H1 (cell line): ENCODE data around the gene CREB3. TPM values are rescaled to one million over a fixed set of nuclear protein-coding genes. Genes with fewer than 3 reads are reported as not detected.
A peak's percentile ranks its signal among the peaks of the same experiment; 100 is the strongest.

Experiments
- CTCF ChIA-PET: fragments of 300-600 bp; sonication (Branson Sonifier 250); formaldehyde crosslinking; loops from one replicate; lab custom pipeline; 2021; ENCODE audit not compliant: partially characterized antibody; lab: Charles Lee
- POLR2A ChIA-PET: fragments of 300-600 bp; sonication (Branson Sonifier 250); formaldehyde crosslinking; loops from one replicate; lab custom pipeline; 2021; ENCODE audit warnings: inconsistent platforms; ENCODE audit not compliant: partially characterized antibody; lab: Charles Lee
- DNase-seq, 2 experiments: peaks; one replicate each; pipeline versions ENCODE4 v3.0.0 to v3.0.0-alpha.2; 2010 to 2022; ENCODE audit warnings: low spot score in 2 of 2, low read depth in 1 of 2, mixed read lengths in 1 of 2
- FAIRE-seq: peaks from 2 replicates; lab custom pipeline; 2011; peaks lifted over from hg19 to GRCh38; lab: Jason Lieb, UNC
- H2AFZ ChIP-seq: 2 replicates; pipeline ENCODE4 v1.8.1; 2012; ENCODE audit warnings: low read length, inconsistent platforms
- H2AK5ac ChIP-seq: 2 replicates; pipeline ENCODE4 v1.6.1; 2013; ENCODE audit warnings: low read depth, low read length
- H2BK120ac ChIP-seq: replicated peaks from 2 replicates; pipeline ENCODE3; 2013; ENCODE audit warnings: low read depth, low read length, inconsistent platforms
- H2BK12ac ChIP-seq: 2 replicates; pipeline ENCODE4 v1.6.1; 2013; ENCODE audit warnings: low read depth, low read length
- H2BK15ac ChIP-seq: 2 replicates; pipeline ENCODE4 v1.6.1; 2013; ENCODE audit warnings: low read length
- H2BK20ac ChIP-seq: 2 replicates; pipeline ENCODE4 v1.6.1; 2013; ENCODE audit warnings: low read length
- H2BK5ac ChIP-seq: 2 replicates; pipeline ENCODE4 v1.6.1; 2013; ENCODE audit warnings: low read depth, low read length
- H3K14ac ChIP-seq: 2 replicates; pipeline ENCODE4 v1.6.1; 2013; ENCODE audit warnings: inconsistent platforms; ENCODE audit not compliant: insufficient read length
- H3K18ac ChIP-seq: 2 replicates; pipeline ENCODE4 v1.6.1; 2013; ENCODE audit warnings: low read length; ENCODE audit errors: extremely low read depth
- H3K23ac ChIP-seq: 2 replicates; pipeline ENCODE4 v1.6.1; 2013; ENCODE audit warnings: inconsistent platforms; ENCODE audit not compliant: insufficient read length
- H3K23me2 ChIP-seq: 2 replicates; pipeline ENCODE4 v1.6.1; 2013; ENCODE audit warnings: low read depth, low read length
- H3K27ac ChIP-seq: 2 replicates; pipeline ENCODE4 v1.6.1; 2011; ENCODE audit warnings: low read depth, low read length, inconsistent platforms
- H3K27me3 ChIP-seq, 4 experiments: replicated peaks in 1 of 4; 1 replicate in 1 of 4; 2 replicates in 3 of 4; pipeline versions ENCODE4 v1.6.1 to v1.8.1; 2011 to 2013; ENCODE audit warnings: low read length in 3 of 4, mild to moderate bottlenecking in 3 of 4, inconsistent platforms in 2 of 4, mixed read lengths in 2 of 4, moderate library complexity in 1 of 4; ENCODE audit not compliant: control insufficient read depth in 3 of 4, insufficient read depth in 3 of 4; ENCODE audit errors: extremely low read depth in 1 of 4
- H3K36me3 ChIP-seq, 4 experiments: 2 replicates each; pipeline versions ENCODE4 v1.6.1 to v1.8.1; 2011 to 2013; ENCODE audit warnings: mild to moderate bottlenecking in 4 of 4, low read length in 3 of 4, moderate library complexity in 2 of 4, control low read depth in 1 of 4, inconsistent platforms in 1 of 4; ENCODE audit not compliant: insufficient read depth in 4 of 4, control insufficient read depth in 2 of 4
- H3K4ac ChIP-seq: replicated peaks from 2 replicates; pipeline ENCODE3; 2013; ENCODE audit warnings: low read length, low read depth, mixed read lengths, inconsistent platforms; ENCODE audit not compliant: insufficient read length
- H3K4me1 ChIP-seq, 4 experiments: replicated peaks in 1 of 4; 1 replicate in 1 of 4; 2 replicates in 3 of 4; pipeline versions ENCODE4 v1.6.1 to v1.8.1; 2011 to 2013; ENCODE audit warnings: low read length in 3 of 4, inconsistent platforms in 2 of 4, mixed read lengths in 1 of 4; ENCODE audit not compliant: insufficient read depth in 4 of 4, control insufficient read depth in 3 of 4
- H3K4me2 ChIP-seq, 2 experiments: 2 replicates each; pipeline versions ENCODE4 v1.6.1 to v1.8.1; 2011 to 2013; ENCODE audit warnings: low read depth in 2 of 2, low read length in 2 of 2, control low read depth in 1 of 2, inconsistent platforms in 1 of 2, mild to moderate bottlenecking in 1 of 2; ENCODE audit not compliant: insufficient read depth in 1 of 2
- H3K4me3 ChIP-seq, 4 experiments: fragments of 200-600, 300-600 bp in 1 of 4; sonication (generic), shearing (Covaris generic), sonication (Bioruptor Twin) in 1 of 4; 2 replicates each; pipeline versions ENCODE4 v1.5.1 to v1.8.1; 2011 to 2016; ENCODE audit warnings: low read length in 4 of 4, low read depth in 3 of 4, control low read depth in 2 of 4, inconsistent platforms in 2 of 4, mild to moderate bottlenecking in 2 of 4, mixed read lengths in 1 of 4, moderate library complexity in 1 of 4; ENCODE audit not compliant: insufficient read depth in 2 of 4; ENCODE audit errors: extremely low read depth in 1 of 4
- H3K56ac ChIP-seq: replicated peaks from 2 replicates; pipeline ENCODE3; 2013; ENCODE audit warnings: low read depth, mild to moderate bottlenecking, mixed read lengths, low read length, inconsistent platforms; ENCODE audit not compliant: insufficient read length
- H3K79me1 ChIP-seq: 2 replicates; pipeline ENCODE4 v1.6.1; 2013; ENCODE audit warnings: low read depth, low read length, control low read depth
- H3K79me2 ChIP-seq, 2 experiments: 2 replicates each; pipeline versions ENCODE4 v1.6.1 to v1.8.1; 2012 to 2013; ENCODE audit warnings: low read length in 2 of 2, mild to moderate bottlenecking in 2 of 2, inconsistent platforms in 1 of 2; ENCODE audit not compliant: insufficient read depth in 2 of 2, control insufficient read depth in 1 of 2
- H3K9ac ChIP-seq, 4 experiments: replicated peaks in 1 of 4; 1 replicate in 1 of 4; 2 replicates in 3 of 4; pipeline versions ENCODE4 v1.6.1 to v1.8.1; 2011 to 2013; ENCODE audit warnings: low read depth in 3 of 4, low read length in 3 of 4, control low read depth in 2 of 4, mild to moderate bottlenecking in 2 of 4, moderate library complexity in 2 of 4, inconsistent platforms in 1 of 4; ENCODE audit errors: extremely low read depth in 1 of 4
- H3K9me3 ChIP-seq, 2 experiments: 2 replicates each; pipeline versions ENCODE4 v1.6.1 to v1.8.1; 2012 to 2013; ENCODE audit warnings: mild to moderate bottlenecking in 2 of 2, moderate library complexity in 2 of 2, control low read depth in 1 of 2, inconsistent platforms in 1 of 2, low read depth in 1 of 2, low read length in 1 of 2, mixed read lengths in 1 of 2; ENCODE audit not compliant: insufficient read depth in 2 of 2
- H4K20me1 ChIP-seq, 2 experiments: replicated peaks in 1 of 2; 2 replicates each; pipeline versions ENCODE3 to v1.8.1; 2011 to 2013; ENCODE audit warnings: inconsistent platforms in 2 of 2, low read length in 2 of 2, mild to moderate bottlenecking in 1 of 2; ENCODE audit not compliant: insufficient read depth in 2 of 2, control insufficient read depth in 1 of 2
- H4K5ac ChIP-seq: 2 replicates; pipeline ENCODE4 v1.6.1; 2013; ENCODE audit warnings: low read length, low read depth, mixed read lengths, inconsistent platforms; ENCODE audit not compliant: insufficient read length
- H4K8ac ChIP-seq: 2 replicates; pipeline ENCODE4 v1.8.0; 2013; ENCODE audit warnings: mild to moderate bottlenecking, moderate library complexity, low read length, inconsistent platforms; ENCODE audit not compliant: insufficient read depth; ENCODE audit errors: extremely low read depth
- H4K91ac ChIP-seq: replicated peaks from 2 replicates; pipeline ENCODE3; 2013; ENCODE audit warnings: low read length, mixed read lengths, inconsistent platforms; ENCODE audit not compliant: insufficient read length
- BACH1 ChIP-seq: IDR thresholded peaks from 2 replicates; pipeline ENCODE4 v1.6.1; 2012; ENCODE audit warnings: low read length, improper control_type of control experiment
- CHD1 ChIP-seq: IDR thresholded peaks from 2 replicates; pipeline ENCODE4 v1.6.1; 2012; ENCODE audit warnings: low read depth, low read length, improper control_type of control experiment
- NANOG ChIP-seq: IDR thresholded peaks from 2 replicates; pipeline ENCODE4 v1.6.1; 2011; ENCODE audit warnings: low read length, low read depth, mild to moderate bottlenecking, inconsistent platforms; ENCODE audit not compliant: insufficient read depth, poor library complexity, severe bottlenecking
- POU5F1 ChIP-seq: IDR thresholded peaks from 2 replicates; pipeline ENCODE4 v1.6.1; 2011; ENCODE audit warnings: low read depth, mild to moderate bottlenecking, low read length, moderate library complexity
- SUZ12 ChIP-seq: fragments of 200-600 bp; sonication (generic); IDR thresholded peaks from 2 replicates; pipeline ENCODE4 v1.6.1; 2012; ENCODE audit warnings: mild to moderate bottlenecking, inconsistent platforms, low read length, moderate library complexity, mixed read lengths
- TAF7 ChIP-seq: optimal IDR thresholded peaks from 2 replicates; pipeline ENCODE3; 2011; ENCODE audit warnings: low read depth, mild to moderate bottlenecking, inconsistent platforms, low read length, moderate library complexity, borderline replicate concordance
- TCF12 ChIP-seq: IDR thresholded peaks from 2 replicates; pipeline ENCODE4 v1.6.1; 2011; ENCODE audit warnings: low read depth, mild to moderate bottlenecking, low read length
- YY1 ChIP-seq: IDR thresholded peaks from 2 replicates; pipeline ENCODE4 v1.6.1; 2011; ENCODE audit warnings: low read depth, mild to moderate bottlenecking, low read length
- polyA plus RNA-seq, 7 experiments: library from polyadenylated mRNA; depleted of rRNA in 3 of 7; stranded (reverse) in 5 of 7; unstranded in 2 of 7; fragments of >200 nt in 5 of 7; fragments of 200-250 nt in 2 of 7; gene quantifications; 1 replicate in 5 of 7; 2 replicates in 1 of 7; 4 replicates in 1 of 7; pipeline versions ENCODE4 v1.2.1 to v1.2.3, GENCODE V29; 2011 to 2013; ENCODE audit warnings: missing spikeins in 2 of 7, mixed read lengths in 2 of 7
- total RNA-seq: library from RNA; stranded (reverse); fragmentation: NEBNext Ultra II Directional; extraction: Animal tissue kit (Norgen Biotek cat#: 25700); gene quantifications from 2 replicates; pipeline ENCODE4 v1.2.1, GENCODE V29; 2021
- TF ChIP-seq, protein P1 (sequence below): IDR thresholded peaks from 2 replicates; pipeline ENCODE4 v1.6.1; 2012; ENCODE audit warnings: inconsistent platforms
- TF ChIP-seq, protein P2 (sequence below): IDR thresholded peaks from 2 replicates; pipeline ENCODE4 v1.6.1; 2012; ENCODE audit warnings: low read length, inconsistent platforms

Gene CREB3
- total and polyA plus RNA-seq, 2 of the 8 experiments (the other 6 are each of a cell fraction or from before 2014, with no cell fraction given), result 24.4 to 25.7 TPM

DNA sequence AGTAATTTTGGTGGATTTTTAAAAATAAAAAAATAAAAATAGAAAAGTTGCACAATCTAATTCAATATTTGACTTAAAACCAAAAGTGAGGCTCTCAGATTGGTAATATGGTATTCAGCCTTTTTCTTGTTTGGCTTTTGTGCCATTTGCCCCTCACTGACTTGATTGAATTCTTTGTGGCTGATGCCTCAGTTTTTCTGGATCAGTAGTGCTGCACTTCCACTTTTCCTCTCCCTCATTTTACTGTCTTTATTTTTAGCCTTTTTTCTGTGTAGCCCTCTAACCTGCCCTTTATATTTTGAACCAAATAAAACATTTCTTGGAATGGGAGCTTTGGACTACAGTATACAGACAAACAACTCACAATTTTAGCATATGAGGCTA lies 25.4 kb downstream of the CREB3 start:
- POLR2A ChIA-PET, result interaction anchor here (0.7 to 2.1 kb wide), 3 partner anchors 9 to 21 kb away, joined by 5 to 8 read pairs (median 6); partner anchors contain the start of genes GBA2 and RGP1
- peaks cover 0 to 5% (median 0%) of the 10 kb centered on the region in 4 experiments; a peak in 2 of 7 replicates for H3K4me1 ChIP-seq
- peaks cover 0 to 24% of the 10 kb centered on the region in 2 experiments; a peak in 2 of 4 replicates for H3K79me2 ChIP-seq
- TF ChIP-seq CHD1, result no peak
- TF ChIP-seq SUZ12, result no peak
- TF ChIP-seq, protein P1, sequence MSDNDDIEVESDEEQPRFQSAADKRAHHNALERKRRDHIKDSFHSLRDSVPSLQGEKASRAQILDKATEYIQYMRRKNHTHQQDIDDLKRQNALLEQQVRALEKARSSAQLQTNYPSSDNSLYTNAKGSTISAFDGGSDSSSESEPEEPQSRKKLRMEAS, result no peak
- TF ChIP-seq TCF12, result no peak
- no peak for TF ChIP-seq TAF7
- no peak for TF ChIP-seq POU5F1
- no peak for TF ChIP-seq YY1
- no peak for TF ChIP-seq BACH1
- no peak for TF ChIP-seq NANOG
- TF ChIP-seq, protein P2, sequence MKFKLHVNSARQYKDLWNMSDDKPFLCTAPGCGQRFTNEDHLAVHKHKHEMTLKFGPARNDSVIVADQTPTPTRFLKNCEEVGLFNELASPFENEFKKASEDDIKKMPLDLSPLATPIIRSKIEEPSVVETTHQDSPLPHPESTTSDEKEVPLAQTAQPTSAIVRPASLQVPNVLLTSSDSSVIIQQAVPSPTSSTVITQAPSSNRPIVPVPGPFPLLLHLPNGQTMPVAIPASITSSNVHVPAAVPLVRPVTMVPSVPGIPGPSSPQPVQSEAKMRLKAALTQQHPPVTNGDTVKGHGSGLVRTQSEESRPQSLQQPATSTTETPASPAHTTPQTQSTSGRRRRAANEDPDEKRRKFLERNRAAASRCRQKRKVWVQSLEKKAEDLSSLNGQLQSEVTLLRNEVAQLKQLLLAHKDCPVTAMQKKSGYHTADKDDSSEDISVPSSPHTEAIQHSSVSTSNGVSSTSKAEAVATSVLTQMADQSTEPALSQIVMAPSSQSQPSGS, result no peak
- no peak overlapping the region for H4K5ac ChIP-seq
- no peak overlapping the region for H3K27ac ChIP-seq
- no peak overlapping the region for H3K4ac ChIP-seq
- H3K18ac ChIP-seq, result no peak overlapping the region
- no peak overlapping the region for H2BK120ac ChIP-seq
- CTCF ChIA-PET, result interaction anchor here (0.7 to 0.9 kb wide), 2 partner anchors 10 to 96 kb away, joined by 3 read pairs; no protein-coding TSS in a partner anchor
- no peak overlapping the region for H2BK20ac ChIP-seq
- H2AK5ac ChIP-seq, result no peak overlapping the region
- DNase-seq (no peak), FAIRE-seq (no peak)
- no peak overlapping the region for H2BK12ac ChIP-seq
- H3K79me1 ChIP-seq, result no peaks in the 10 kb centered on the region
- H4K91ac ChIP-seq, result no peak overlapping the region
- no peak overlapping the region for H2AFZ ChIP-seq
- no peaks in the 10 kb centered on the region for H3K9me3 ChIP-seq
- H3K56ac ChIP-seq, result no peak overlapping the region
- no peak overlapping the region for H4K8ac ChIP-seq
- peaks cover 0 to 7% (median 5%) of the 10 kb centered on the region in 4 experiments; a peak in 5 of 8 replicates for H3K36me3 ChIP-seq
- H3K14ac ChIP-seq, result no peak overlapping the region
- peak overlapping the region; percentile 85 to 92 (median 90) for H3K4me3 ChIP-seq
- peak overlapping the region; percentile 90 to 97 for H3K4me2 ChIP-seq
- no peaks in the 10 kb centered on the region for H3K27me3 ChIP-seq
- H3K23me2 ChIP-seq, result no peaks in the 10 kb centered on the region; the same call in 1 of the 2 replicates
- no peak overlapping the region for H3K9ac ChIP-seq
- H4K20me1 ChIP-seq, result no peaks in the 10 kb centered on the region
- no peak overlapping the region for H3K23ac ChIP-seq
- H2BK5ac ChIP-seq, result no peak overlapping the region
- no peak overlapping the region for H2BK15ac ChIP-seq
